ENCODE measurements around the gene LRP3. TPM values are rescaled to one million over a fixed set of nuclear protein-coding genes. Genes with fewer than 3 reads are reported as not detected.
A peak's percentile ranks its signal among the peaks of the same experiment; 100 is the strongest.

The LRP3 gene
- total and polyA plus RNA-seq, 2 donors (not counting 1 experiment from before 2014, with no cell fraction given), result 4.0 to 24.4 TPM

- no peaks in the 10 kb centered on the region for H4K20me1 ChIP-seq (ENCODE audit: control insufficient read depth, extremely low read depth, insufficient read depth, low read length)
- H3K9ac ChIP-seq (ENCODE audit: insufficient read depth, low read length), result peak overlapping the region; percentile 89
- H2AFZ ChIP-seq (ENCODE audit: low read length), result peak overlapping the region; percentile 89
- H3K27me3 ChIP-seq (ENCODE audit: control insufficient read depth, insufficient read depth, low read length), result no peaks in the 10 kb centered on the region
- DNase-seq (ENCODE audit: low read depth in 2 of 2), result peak; percentile 98 to 99
- H3K36me3 ChIP-seq (ENCODE audit: control insufficient read depth, insufficient read depth, low read length), result no peaks in the 10 kb centered on the region
- H3K27ac ChIP-seq (ENCODE audit: insufficient read depth, low read length), result peak overlapping the region; percentile 79
- no peaks in the 10 kb centered on the region for H3K9me3 ChIP-seq (ENCODE audit: control insufficient read depth, insufficient read depth, low read depth, low read length)
- H3K4me1 ChIP-seq (ENCODE audit: control insufficient read depth, extremely low read depth, insufficient read depth, low read length), result peaks cover 6% of the 10 kb centered on the region
- H3K79me2 ChIP-seq (ENCODE audit: control insufficient read depth, insufficient read depth, low read length), result peaks cover 2% of the 10 kb centered on the region
- H3K4me3 ChIP-seq (replicated peaks in 1 of 4; ENCODE audit: control extremely low read depth in 1 of 4, insufficient read depth in 1 of 4, low read depth in 3 of 4, low read length in 4 of 4), result peak overlapping the region; percentile 74 to 87 (median 86)
- H3K4me2 ChIP-seq (ENCODE audit: extremely low read depth, insufficient read depth, low read length), result peak overlapping the region; percentile 91
- peak; percentile 18 for TF ChIP-seq CTCF (conservative IDR thresholded peaks at IDR 0.05 in 1 of 2, IDR thresholded peaks at IDR 0.05 in 1 of 2; ENCODE audit: low read depth in 1 of 2, low read length in 2 of 2)
- TF ChIP-seq EZH2 (IDR thresholded peaks at IDR 0.05; ENCODE audit: low read length, missing control alignments), result no peak
Measured at GRCh38 chr19:33176670-33177416, 17.3 kb upstream of the LRP3 start.

- Histone ChIP-seq H3K36me3 (ENCODE audit: control insufficient read depth, insufficient read depth, low read length) (no peaks in the 10 kb centered on the region), H2AFZ (ENCODE audit: low read length) (no peak overlapping the region), H3K9ac (ENCODE audit: insufficient read depth, low read length) (peak overlapping the region; percentile 34), H3K9me3 (ENCODE audit: control insufficient read depth, insufficient read depth, low read depth, low read length) (no peaks in the 10 kb centered on the region), H3K27ac (ENCODE audit: insufficient read depth, low read length) (peak overlapping the region; percentile 79), H4K20me1 (ENCODE audit: control insufficient read depth, extremely low read depth, insufficient read depth, low read length) (no peaks in the 10 kb centered on the region), H3K27me3 (ENCODE audit: control insufficient read depth, insufficient read depth, low read length) (no peaks in the 10 kb centered on the region), H3K4me2 (ENCODE audit: extremely low read depth, insufficient read depth, low read length) (peak overlapping the region; percentile 91), H3K4me3 (replicated peaks in 1 of 4; ENCODE audit: control extremely low read depth in 1 of 4, insufficient read depth in 1 of 4, low read depth in 3 of 4, low read length in 4 of 4) (peak overlapping the region; percentile 31 to 61 (median 46)), H3K4me1 (ENCODE audit: control insufficient read depth, extremely low read depth, insufficient read depth, low read length) (peaks cover 6% of the 10 kb centered on the region), H3K79me2 (ENCODE audit: control insufficient read depth, insufficient read depth, low read length) (peaks cover 2% of the 10 kb centered on the region)
- DNase-seq (ENCODE audit: low read depth in 2 of 2), result no peak
- TF ChIP-seq CTCF (conservative IDR thresholded peaks at IDR 0.05 in 1 of 2, IDR thresholded peaks at IDR 0.05 in 1 of 2; ENCODE audit: low read depth in 1 of 2, low read length in 2 of 2), result peak; percentile 35 to 47
- no peak for TF ChIP-seq EZH2 (IDR thresholded peaks at IDR 0.05; ENCODE audit: low read length, missing control alignments)
Measured at GRCh38 chr19:33177417-33177979, 16.6 kb upstream of the LRP3 start.

GRCh38 chr19:33186431-33187182, 7.5 kb upstream of the LRP3 start:
- Histone ChIP-seq H2AFZ (ENCODE audit: low read length) (no peak overlapping the region), H3K27me3 (ENCODE audit: control insufficient read depth, insufficient read depth, low read length) (peaks cover 2% of the 10 kb centered on the region), H3K36me3 (ENCODE audit: control insufficient read depth, insufficient read depth, low read length) (no peaks in the 10 kb centered on the region), H3K4me2 (ENCODE audit: extremely low read depth, insufficient read depth, low read length) (no peak overlapping the region), H3K9me3 (ENCODE audit: control insufficient read depth, insufficient read depth, low read depth, low read length) (no peaks in the 10 kb centered on the region), H3K4me1 (ENCODE audit: control insufficient read depth, extremely low read depth, insufficient read depth, low read length) (no peaks in the 10 kb centered on the region), H3K27ac (ENCODE audit: insufficient read depth, low read length) (no peak overlapping the region), H3K9ac (ENCODE audit: insufficient read depth, low read length) (no peak overlapping the region), H3K79me2 (ENCODE audit: control insufficient read depth, insufficient read depth, low read length) (no peaks in the 10 kb centered on the region), H3K4me3 (replicated peaks in 1 of 4; ENCODE audit: control extremely low read depth in 1 of 4, insufficient read depth in 1 of 4, low read depth in 3 of 4, low read length in 4 of 4) (no peak overlapping the region), H4K20me1 (ENCODE audit: control insufficient read depth, extremely low read depth, insufficient read depth, low read length) (no peaks in the 10 kb centered on the region)
- TF ChIP-seq CTCF (conservative IDR thresholded peaks at IDR 0.05 in 1 of 2, IDR thresholded peaks at IDR 0.05 in 1 of 2; ENCODE audit: low read depth in 1 of 2, low read length in 2 of 2) (no peak), EZH2 (IDR thresholded peaks at IDR 0.05; ENCODE audit: low read length, missing control alignments) (no peak)
- DNase-seq (ENCODE audit: low read depth in 2 of 2), result no peak

Data from fibroblast of lung (primary cell).